ENCODE measurements around the gene PMVK. TPM values are rescaled to one million over a fixed set of nuclear protein-coding genes. Genes with fewer than 3 reads are reported as not detected.

PMVK gene
- total and polyA plus RNA-seq, 10 of the 15 experiments (the other 5 are each of a cell fraction or from before 2014, with no cell fraction given), result 6.0 to 121 (median 49.4) TPM

DNA sequence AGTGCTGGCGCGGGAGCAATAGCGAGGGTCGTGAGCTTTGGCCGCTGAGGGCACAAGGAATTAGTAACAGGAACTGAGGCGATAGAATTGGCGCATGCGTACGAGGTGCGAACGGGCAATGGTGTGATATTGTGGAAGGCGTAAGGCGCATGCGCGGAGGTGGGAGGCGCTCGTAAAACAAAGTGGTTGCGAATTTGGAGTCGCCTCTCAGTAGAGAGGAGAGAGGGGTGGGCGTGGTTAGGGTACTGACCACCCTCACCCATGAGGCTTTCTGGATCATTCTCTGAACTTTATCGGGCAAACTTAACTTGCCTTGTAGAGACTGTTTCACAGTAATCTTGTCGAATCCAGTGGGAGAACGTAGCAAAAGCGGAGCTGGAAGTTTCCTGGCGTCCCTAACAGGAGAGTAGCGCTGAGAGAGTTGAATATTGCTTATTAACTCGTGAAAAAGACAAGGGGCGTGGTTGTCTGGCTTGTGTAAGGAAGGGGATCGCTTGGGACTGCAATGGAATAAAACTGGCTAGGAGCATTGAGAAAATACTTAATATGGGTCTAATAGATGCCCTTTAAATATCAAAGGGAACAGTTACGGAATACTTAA lies 38.4 kb upstream of the PMVK start (continued):
- TF ChIP-seq, protein P1, sequence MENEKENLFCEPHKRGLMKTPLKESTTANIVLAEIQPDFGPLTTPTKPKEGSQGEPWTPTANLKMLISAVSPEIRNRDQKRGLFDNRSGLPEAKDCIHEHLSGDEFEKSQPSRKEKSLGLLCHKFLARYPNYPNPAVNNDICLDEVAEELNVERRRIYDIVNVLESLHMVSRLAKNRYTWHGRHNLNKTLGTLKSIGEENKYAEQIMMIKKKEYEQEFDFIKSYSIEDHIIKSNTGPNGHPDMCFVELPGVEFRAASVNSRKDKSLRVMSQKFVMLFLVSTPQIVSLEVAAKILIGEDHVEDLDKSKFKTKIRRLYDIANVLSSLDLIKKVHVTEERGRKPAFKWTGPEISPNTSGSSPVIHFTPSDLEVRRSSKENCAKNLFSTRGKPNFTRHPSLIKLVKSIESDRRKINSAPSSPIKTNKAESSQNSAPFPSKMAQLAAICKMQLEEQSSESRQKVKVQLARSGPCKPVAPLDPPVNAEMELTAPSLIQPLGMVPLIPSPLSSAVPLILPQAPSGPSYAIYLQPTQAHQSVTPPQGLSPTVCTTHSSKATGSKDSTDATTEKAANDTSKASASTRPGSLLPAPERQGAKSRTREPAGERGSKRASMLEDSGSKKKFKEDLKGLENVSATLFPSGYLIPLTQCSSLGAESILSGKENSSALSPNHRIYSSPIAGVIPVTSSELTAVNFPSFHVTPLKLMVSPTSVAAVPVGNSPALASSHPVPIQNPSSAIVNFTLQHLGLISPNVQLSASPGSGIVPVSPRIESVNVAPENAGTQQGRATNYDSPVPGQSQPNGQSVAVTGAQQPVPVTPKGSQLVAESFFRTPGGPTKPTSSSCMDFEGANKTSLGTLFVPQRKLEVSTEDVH (IDR thresholded peaks at IDR 0.05; ENCODE audit: low read depth, partially characterized antibody), result no peak
- TF ChIP-seq BMI1 (IDR thresholded peaks at IDR 0.05; ENCODE audit: borderline replicate concordance) (no peak), SMARCA5 (IDR thresholded peaks at IDR 0.05) (peak; percentile 87; the same call in 1 of the 2 replicates), SPI1 (IDR thresholded peaks at IDR 0.05; ENCODE audit: borderline replicate concordance, insufficient read depth, low read depth, low read length) (peak; percentile 59; the same call in 1 of the 2 replicates), RAD21 (IDR thresholded peaks at IDR 0.05; ENCODE audit: insufficient read depth, low read depth, low read length) (no peak)

DNA sequence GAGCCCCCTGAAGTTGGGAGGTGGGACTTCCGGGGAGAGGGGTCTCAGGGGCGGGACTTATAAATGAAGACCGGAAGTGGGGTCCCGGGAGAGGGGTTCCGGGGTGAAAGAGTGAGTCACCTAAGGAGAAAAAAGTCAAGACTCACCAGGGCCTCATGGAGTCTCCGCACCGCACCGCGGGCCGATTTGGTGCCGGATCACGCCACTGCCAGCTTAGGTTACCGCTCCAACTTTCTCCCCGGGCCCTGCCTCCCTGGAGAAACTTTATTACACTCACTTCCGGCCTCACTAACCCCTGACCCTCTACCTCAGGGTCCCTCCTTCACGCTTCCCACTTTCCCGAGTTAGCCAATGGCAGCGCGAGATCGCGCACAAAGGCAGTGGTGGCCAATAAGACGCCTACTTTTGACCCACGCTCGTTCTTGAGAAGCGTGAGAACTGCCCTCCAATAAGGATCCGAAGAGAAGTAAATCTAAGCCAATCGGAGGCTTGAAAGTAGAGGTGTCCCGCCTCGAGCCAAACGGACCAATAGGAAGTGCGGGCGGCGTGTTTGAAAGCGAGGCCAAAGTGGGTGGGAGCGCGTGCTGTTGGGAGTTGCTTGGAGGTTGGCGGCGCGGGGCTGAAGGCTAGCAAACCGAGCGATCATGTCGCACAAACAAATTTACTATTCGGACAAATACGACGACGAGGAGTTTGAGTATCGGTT lies 37.7 kb upstream of the PMVK start, which contains the start of gene CKS1B:
Gene CKS1B, plus strand, starts transcription at position 580 of the 706 bp plus-strand sequence. Its CDS starts 65 bp downstream, at position 645.
- BruUV-seq (replicated peaks), result no TSS peak
- ChIA-PET CTCF (interaction anchor here (0.6 to 20.6 kb wide), 18 partner anchors 9 to 226 kb away, joined by 3 to 226 read pairs (median 4); partner anchors contain the start of genes FLAD1, LENEP, PBXIP1 and ZBTB7B), SMC1A (ENCODE audit: uncharacterized antibody, unreplicated experiment) (interaction anchor here (0.9 to 5.4 kb wide), 13 partner anchors 9 to 415 kb away, joined by 3 to 30 read pairs (median 4); partner anchors contain the start of genes FLAD1 and PBXIP1)
- TF ChIP-seq NFIC (IDR thresholded peaks at IDR 0.05; ENCODE audit: low read depth, low read length) (0 out of 2 replicates have a peak, but pooled peaks have one; percentile 3), MYC (IDR thresholded peaks at IDR 0.05; ENCODE audit: insufficient read depth, insufficient read length, insufficient replicate concordance, low read length, severe bottlenecking) (peak; percentile 67), CREM (IDR thresholded peaks at IDR 0.05; ENCODE audit: low read depth) (peak; percentile 78), SREBF1 (IDR thresholded peaks at IDR 0.05; ENCODE audit: low read length) (no peak; the same call in none of the 2 replicates), EGR1 (IDR thresholded peaks at IDR 0.05; ENCODE audit: borderline replicate concordance in 1 of 2, low read depth in 2 of 2, low read length in 2 of 2) (peak in 1 of 2 experiments; percentile 26; a peak in 1 of 3 replicates), KDM1A (IDR thresholded peaks at IDR 0.05; ENCODE audit: borderline replicate concordance) (no peak), MEF2A (IDR thresholded peaks at IDR 0.05; ENCODE audit: insufficient read depth, low read depth, low read length) (no peak), MEF2B (IDR thresholded peaks at IDR 0.05; ENCODE audit: partially characterized antibody, poor library complexity, severe bottlenecking) (no peak), SP1 (IDR thresholded peaks at IDR 0.05; ENCODE audit: low read depth, low read length) (peak; percentile 97), TCF3 (IDR thresholded peaks at IDR 0.05; ENCODE audit: borderline replicate concordance, insufficient read depth, low read depth, low read length) (no peak), IRF4 (IDR thresholded peaks at IDR 0.05; ENCODE audit: low read depth, low read length) (0 out of 2 replicates have a peak, but pooled peaks have one; percentile 7)
- TF ChIP-seq, protein P2, sequence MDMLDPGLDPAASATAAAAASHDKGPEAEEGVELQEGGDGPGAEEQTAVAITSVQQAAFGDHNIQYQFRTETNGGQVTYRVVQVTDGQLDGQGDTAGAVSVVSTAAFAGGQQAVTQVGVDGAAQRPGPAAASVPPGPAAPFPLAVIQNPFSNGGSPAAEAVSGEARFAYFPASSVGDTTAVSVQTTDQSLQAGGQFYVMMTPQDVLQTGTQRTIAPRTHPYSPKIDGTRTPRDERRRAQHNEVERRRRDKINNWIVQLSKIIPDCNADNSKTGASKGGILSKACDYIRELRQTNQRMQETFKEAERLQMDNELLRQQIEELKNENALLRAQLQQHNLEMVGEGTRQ (IDR thresholded peaks at IDR 0.05; ENCODE audit: borderline replicate concordance, low read depth, low read length), result no peak

More for the DNA sequence above, 37.7 kb upstream of the PMVK start, which contains the start of gene CKS1B:
- ChIA-PET RAD21 (ENCODE audit: unreplicated experiment) (interaction anchor here (0.7 to 1.7 kb wide), 19 partner anchors 8 to 111 kb away, joined by 3 to 16 read pairs (median 4); partner anchors contain the start of genes ADAM15, FLAD1, KCNN3 and PBXIP1), POLR2A (interaction anchor here (0.7 to 9.8 kb wide), 15 partner anchors 8 to 1009 kb away, joined by 3 to 140 read pairs (median 5); partner anchors contain the start of genes FLAD1, KCNN3, PBXIP1 and PMVK)
- DNase-seq (ENCODE audit: low read depth, low spot score) (peak; percentile 100), ATAC-seq (peak; percentile 87), FAIRE-seq (peak; percentile 97)
- H3K27ac ChIP-seq (ENCODE audit: control insufficient read depth, insufficient read depth), result peak within 1 kb of the TSS; percentile 96
- H3K27me3 ChIP-seq (replicated peaks in 1 of 2; ENCODE audit: control insufficient read depth in 2 of 2, insufficient read depth in 2 of 2, low read length in 1 of 2), result no peaks in the 10 kb centered on the region
- peaks cover 0 to 8% of the 10 kb centered on the region in 2 experiments; a peak in 2 of 4 replicates for H3K36me3 ChIP-seq (ENCODE audit: control insufficient read depth in 2 of 2, insufficient read depth in 2 of 2, low read length in 1 of 2)
- H3K79me2 ChIP-seq (ENCODE audit: control insufficient read depth, insufficient read depth, low read length), result peaks cover 77% of the 10 kb centered on the region
- in situ Hi-C loops (cut with MboI), result no loop called here
- peaks cover 28% of the 10 kb centered on the region for H3K4me1 ChIP-seq (ENCODE audit: control insufficient read depth, insufficient read depth, low read length)
- H3K4me3 ChIP-seq, result peak within 1 kb of the TSS; percentile 90
- H3K4me2 ChIP-seq (ENCODE audit: control insufficient read depth, insufficient read depth), result peak within 1 kb of the TSS; percentile 89
- intact Hi-C loops (cut with micrococcal nuclease; ENCODE audit: unreplicated experiment), result loop anchor here (1.0 to 5.0 kb wide), 2 partner anchors 25 to 88 kb away; partner anchors contain the start of gene EFNA4
- no peaks in the 10 kb centered on the region for H4K20me1 ChIP-seq (ENCODE audit: control insufficient read depth, insufficient read depth)
- WGBS (ENCODE audit: insufficient coverage, insufficient replicate concordance, low lambda C conversion rate, missing lambda C conversion rate), result under 1% methylated on average over 43 of the region's 47 CpGs
- H3K9me3 ChIP-seq (replicated peaks; ENCODE audit: control insufficient read depth, insufficient read depth, low read length), result no peaks in the 10 kb centered on the region
- H3K9ac ChIP-seq (ENCODE audit: control insufficient read depth, insufficient read depth, low read length), result peak within 1 kb of the TSS; percentile 93
- H2AFZ ChIP-seq (ENCODE audit: control insufficient read depth, low read depth, low read length), result peak within 1 kb of the TSS; percentile 82
